Measurements from ENCODE around the gene RDH13. TPM values are rescaled to one million over a fixed set of nuclear protein-coding genes. Genes with fewer than 3 reads are reported as not detected.
"Not testable (repeated sequence)": the region's sequence is repeated elsewhere in the genome, so short reads cannot be mapped to it uniquely, and the experiment has no call there.

The RDH13 gene
- polyA plus RNA-seq, 1 of the 3 experiments (the other 2 are of a cell fraction), result 9.6 TPM

- no peak overlapping the region for H3K4me2 ChIP-seq
- TF ChIP-seq RXRA (IDR thresholded peaks at IDR 0.05; ENCODE audit: borderline replicate concordance, low read depth) (no peak), RCOR1 (IDR thresholded peaks at IDR 0.05; ENCODE audit: low read length) (no peak), PBX3 (IDR thresholded peaks at IDR 0.05) (no peak), TEAD4 (IDR thresholded peaks at IDR 0.05; ENCODE audit: borderline replicate concordance, insufficient read depth) (no peak), JUND (IDR thresholded peaks at IDR 0.05) (no peak), NFIC (IDR thresholded peaks at IDR 0.05; ENCODE audit: borderline replicate concordance) (no peak), SMC3 (IDR thresholded peaks at IDR 0.05; ENCODE audit: low read depth, low read length) (no peak), POLR2AphosphoS5 (IDR thresholded peaks at IDR 0.05; ENCODE audit: low read depth, low read length) (no peak), USF1 (IDR thresholded peaks at IDR 0.05; ENCODE audit: borderline replicate concordance, low read depth) (no peak), ZBTB33 (IDR thresholded peaks at IDR 0.05; ENCODE audit: borderline replicate concordance, low read depth) (no peak), IRF3 (IDR thresholded peaks at IDR 0.05; ENCODE audit: low read depth, low read length) (no peak), CHD2 (IDR thresholded peaks at IDR 0.05; ENCODE audit: low read length, partially characterized antibody) (no peak)
- H3K27ac ChIP-seq (ENCODE audit: low read depth in 2 of 2, low read length in 1 of 2), result no peak overlapping the region
- ChIA-PET POLR2A (no interaction called here), CTCF (no interaction called here)
- H3K9me3 ChIP-seq, result no peaks in the 10 kb centered on the region
- DNase-seq, result no peak
- no peaks in the 10 kb centered on the region for H3K36me3 ChIP-seq (replicated peaks in 1 of 2; ENCODE audit: control insufficient read depth in 1 of 2, insufficient read depth in 2 of 2, low read length in 1 of 2)
- peaks cover 5% of the 10 kb centered on the region; the same call in 1 of the 2 replicates for H3K79me2 ChIP-seq (ENCODE audit: insufficient read depth)
- H3K4me1 ChIP-seq (ENCODE audit: control insufficient read depth in 1 of 2, insufficient read depth in 2 of 2, low read depth in 1 of 2, low read length in 1 of 2), result no peaks in the 10 kb centered on the region
- H3K9ac ChIP-seq, result no peak overlapping the region
- no peak overlapping the region for H2AFZ ChIP-seq (ENCODE audit: low read depth)
- H3F3A ChIP-seq (replicated peaks; ENCODE audit: insufficient read depth), result no peaks in the 10 kb centered on the region
- H3K4me3 ChIP-seq (ENCODE audit: low read depth in 2 of 2, low read length in 1 of 2), result no peak overlapping the region
- H3K27me3 ChIP-seq (ENCODE audit: insufficient read depth), result no peaks in the 10 kb centered on the region
- no peaks in the 10 kb centered on the region for H3K9me2 ChIP-seq
- H4K20me1 ChIP-seq (ENCODE audit: insufficient read depth), result no peaks in the 10 kb centered on the region
- 76% methylated on average over 13 of the region's 13 CpGs for WGBS (ENCODE audit: low lambda C conversion rate)
Observed at GRCh38 chr19:55034751-55035150, 28.2 kb downstream of the RDH13 start.

DNA sequence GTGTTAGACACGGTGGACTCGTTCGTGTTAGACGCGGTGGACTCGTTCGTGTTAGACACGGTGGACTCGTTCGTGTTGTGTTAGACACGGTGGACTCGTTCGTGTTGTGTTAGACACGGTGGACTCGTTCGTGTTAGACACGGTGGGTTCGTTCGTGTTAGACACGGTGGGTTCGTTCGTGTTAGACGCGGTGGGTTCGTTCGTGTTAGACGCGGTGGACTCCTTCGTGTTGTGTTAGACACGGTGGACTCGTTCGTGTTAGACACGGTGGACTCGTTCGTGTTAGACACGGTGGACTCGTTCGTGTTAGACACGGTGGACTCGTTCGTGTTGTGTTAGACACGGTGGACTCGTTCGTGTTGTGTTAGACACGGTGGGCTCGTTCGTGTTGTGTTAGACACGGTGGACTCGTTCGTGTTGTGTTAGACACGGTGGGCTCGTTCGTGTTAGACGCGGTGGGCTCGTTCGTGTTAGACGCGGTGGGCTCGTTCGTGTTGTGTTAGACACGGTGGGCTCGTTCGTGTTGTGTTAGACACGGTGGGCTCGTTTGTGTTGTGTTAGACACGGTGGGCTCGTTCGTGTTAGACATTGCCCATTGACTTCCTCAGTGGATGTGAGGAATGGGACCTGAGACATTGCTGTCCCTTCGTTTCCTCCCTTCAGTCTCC lies 29.8 kb downstream of the RDH13 start:
- H3K9me3 ChIP-seq; H3K4me1 ChIP-seq (ENCODE audit: control insufficient read depth in 1 of 2, insufficient read depth in 2 of 2, low read depth in 1 of 2, low read length in 1 of 2); H3K9me2 ChIP-seq; H3K27me3 ChIP-seq (ENCODE audit: insufficient read depth); H3K4me3 ChIP-seq (ENCODE audit: low read depth in 2 of 2, low read length in 1 of 2); H3K27ac ChIP-seq (ENCODE audit: low read depth in 2 of 2, low read length in 1 of 2); DNase-seq; H3K79me2 ChIP-seq (ENCODE audit: insufficient read depth); H3K4me2 ChIP-seq; CTCF ChIA-PET; H4K20me1 ChIP-seq (ENCODE audit: insufficient read depth); H3F3A ChIP-seq (replicated peaks; ENCODE audit: insufficient read depth); H3K9ac ChIP-seq; POLR2A ChIA-PET; H3K36me3 ChIP-seq (replicated peaks in 1 of 2; ENCODE audit: control insufficient read depth in 1 of 2, insufficient read depth in 2 of 2, low read length in 1 of 2); H2AFZ ChIP-seq (ENCODE audit: low read depth): not testable (repeated sequence)
- 81% methylated on average over 70 of the region's 70 CpGs for WGBS (ENCODE audit: low lambda C conversion rate)
